ENCODE measurements around the gene ZMAT5.

Gene ZMAT5

DNA sequence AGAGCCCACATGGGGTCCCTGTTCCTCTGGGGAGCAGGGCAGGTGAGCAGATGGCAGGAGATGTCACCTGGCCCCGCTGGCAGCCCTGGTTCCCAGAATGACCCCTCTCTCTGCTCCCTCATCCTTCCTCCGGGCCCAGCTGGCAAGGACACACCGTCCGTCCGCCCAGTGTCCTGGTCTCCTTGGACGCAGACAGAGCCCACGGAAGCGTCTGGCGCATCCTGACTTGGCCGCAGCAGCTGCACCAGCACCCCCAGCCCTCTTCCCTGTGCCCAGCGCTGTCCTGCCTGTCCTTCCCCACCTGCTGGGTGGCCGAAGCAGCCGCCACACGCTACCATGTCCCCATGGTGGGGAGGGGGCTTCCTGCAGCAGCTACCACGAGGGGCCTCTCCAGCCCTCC is 56.6 kb downstream of the ZMAT5 start:
- TF ChIP-seq, protein P1, sequence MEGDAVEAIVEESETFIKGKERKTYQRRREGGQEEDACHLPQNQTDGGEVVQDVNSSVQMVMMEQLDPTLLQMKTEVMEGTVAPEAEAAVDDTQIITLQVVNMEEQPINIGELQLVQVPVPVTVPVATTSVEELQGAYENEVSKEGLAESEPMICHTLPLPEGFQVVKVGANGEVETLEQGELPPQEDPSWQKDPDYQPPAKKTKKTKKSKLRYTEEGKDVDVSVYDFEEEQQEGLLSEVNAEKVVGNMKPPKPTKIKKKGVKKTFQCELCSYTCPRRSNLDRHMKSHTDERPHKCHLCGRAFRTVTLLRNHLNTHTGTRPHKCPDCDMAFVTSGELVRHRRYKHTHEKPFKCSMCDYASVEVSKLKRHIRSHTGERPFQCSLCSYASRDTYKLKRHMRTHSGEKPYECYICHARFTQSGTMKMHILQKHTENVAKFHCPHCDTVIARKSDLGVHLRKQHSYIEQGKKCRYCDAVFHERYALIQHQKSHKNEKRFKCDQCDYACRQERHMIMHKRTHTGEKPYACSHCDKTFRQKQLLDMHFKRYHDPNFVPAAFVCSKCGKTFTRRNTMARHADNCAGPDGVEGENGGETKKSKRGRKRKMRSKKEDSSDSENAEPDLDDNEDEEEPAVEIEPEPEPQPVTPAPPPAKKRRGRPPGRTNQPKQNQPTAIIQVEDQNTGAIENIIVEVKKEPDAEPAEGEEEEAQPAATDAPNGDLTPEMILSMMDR (IDR thresholded peaks at IDR 0.05; ENCODE audit: control extremely low read depth, extremely low read depth, low read depth, missing control alignments) = no peak
- POLR2A ChIA-PET = no interaction called here
- no peak for DNase-seq (ENCODE audit: extremely low spot score)
- CTCF ChIA-PET = no interaction called here

DNA sequence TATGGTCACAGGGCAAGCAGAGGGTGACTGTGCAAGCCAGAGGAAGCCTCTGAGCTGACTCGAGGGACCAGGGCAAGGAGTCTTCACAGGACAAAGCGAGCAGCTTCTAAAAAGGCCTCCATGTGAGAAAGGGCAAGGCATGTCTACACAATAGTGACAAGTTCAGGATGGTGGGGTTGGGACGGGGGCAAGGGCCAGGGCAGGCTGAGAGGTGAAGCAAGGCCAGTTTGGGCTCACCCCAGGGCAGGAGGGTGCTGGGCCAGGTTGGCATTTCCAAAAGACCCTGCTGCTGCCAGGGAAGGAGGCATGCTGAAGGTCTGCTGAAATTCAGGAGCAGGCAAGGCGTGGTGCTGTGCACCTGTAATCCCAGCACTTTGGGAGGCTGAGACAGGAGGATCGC is 59.3 kb downstream of the ZMAT5 start:
- POLR2A ChIA-PET = no interaction called here
- TF ChIP-seq, protein P1 (IDR thresholded peaks at IDR 0.05; ENCODE audit: control extremely low read depth, extremely low read depth, low read depth, missing control alignments) = no peak
- no peak for DNase-seq (ENCODE audit: extremely low spot score)
- CTCF ChIA-PET = interaction anchor here (1.7 kb wide), 1 partner anchor 11 kb away, joined by 5 read pairs; no protein-coding TSS in a partner anchor

DNA sequence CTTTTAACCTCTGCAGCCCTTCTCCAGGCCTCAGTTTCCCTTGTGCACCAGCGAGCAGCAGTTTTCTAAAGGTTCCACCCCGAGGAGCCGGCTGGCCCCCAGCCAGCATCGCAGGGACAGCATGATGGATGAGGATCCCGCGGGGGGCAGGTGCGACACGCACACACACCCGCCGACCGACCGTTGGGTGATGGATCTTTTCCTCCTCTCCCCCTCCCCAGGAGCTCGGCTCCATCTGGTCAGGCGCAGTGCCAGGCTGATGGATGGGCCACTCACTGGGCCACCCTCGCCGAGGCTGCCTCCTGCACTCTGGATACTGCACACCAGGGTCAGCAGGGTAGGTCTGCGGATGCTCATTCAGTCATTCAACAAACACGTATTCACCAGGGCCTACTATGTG is 59.8 kb downstream of the ZMAT5 start:
- ChIA-PET CTCF (no interaction called here), POLR2A (no interaction called here)
- no peak for DNase-seq (ENCODE audit: extremely low spot score)
- TF ChIP-seq, protein P1 (IDR thresholded peaks at IDR 0.05; ENCODE audit: control extremely low read depth, extremely low read depth, low read depth, missing control alignments) = no peak

DNA sequence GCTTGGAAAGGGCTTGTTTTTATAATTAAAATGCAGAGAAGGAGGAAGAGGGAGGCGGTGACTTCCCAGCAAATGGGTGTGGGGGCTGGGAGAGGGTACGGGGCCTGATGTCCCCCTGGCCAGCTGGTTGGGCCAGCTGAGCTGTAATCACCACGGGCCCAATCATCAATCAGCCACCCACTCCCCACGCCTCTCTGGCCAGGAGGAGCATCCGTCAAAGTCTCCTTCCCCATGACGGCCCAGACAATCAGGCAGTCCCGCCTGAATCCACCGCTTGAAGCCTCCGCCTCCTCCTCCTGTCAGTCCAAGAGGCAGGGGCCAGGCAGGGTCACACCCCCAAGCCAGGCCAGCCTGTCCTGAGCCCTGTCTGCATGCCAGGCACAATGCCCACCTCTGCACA is 60.3 kb downstream of the ZMAT5 start:
- no peak for DNase-seq (ENCODE audit: extremely low spot score)
- TF ChIP-seq, protein P1 (IDR thresholded peaks at IDR 0.05; ENCODE audit: control extremely low read depth, extremely low read depth, low read depth, missing control alignments) = no peak
- POLR2A ChIA-PET = no interaction called here
- CTCF ChIA-PET = interaction anchor here (1.7 kb wide), 1 partner anchor 299 kb away, joined by 3 read pairs; no protein-coding TSS in a partner anchor

DNA sequence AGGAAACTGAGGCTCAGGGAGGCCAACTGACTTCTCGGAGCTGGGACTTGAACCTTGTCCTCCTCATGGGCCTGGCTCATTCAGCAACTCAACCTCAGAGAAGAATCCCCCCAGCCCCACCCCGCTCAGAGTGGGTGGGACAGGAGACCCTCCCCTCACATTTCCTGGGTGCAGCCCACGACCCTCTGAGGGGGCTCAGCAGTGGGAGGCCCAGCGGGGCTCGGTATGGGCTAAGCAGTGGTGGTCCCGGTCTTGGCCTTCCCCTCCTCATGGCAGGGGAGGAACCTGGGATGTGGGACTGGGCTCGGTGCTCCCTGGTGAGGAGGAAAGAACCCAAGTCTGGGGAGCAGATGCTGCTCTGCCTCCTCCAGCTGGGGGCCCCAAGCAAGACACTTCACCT is 61.2 kb downstream of the ZMAT5 start:
- POLR2A ChIA-PET = no interaction called here
- no peak for DNase-seq (ENCODE audit: extremely low spot score)
- CTCF ChIA-PET = interaction anchor here (1.3 to 1.7 kb wide), 2 partner anchors 13 to 299 kb away, joined by 3 to 5 read pairs; no protein-coding TSS in a partner anchor
- TF ChIP-seq, protein P1 (IDR thresholded peaks at IDR 0.05; ENCODE audit: control extremely low read depth, extremely low read depth, low read depth, missing control alignments) = no peak

DNA sequence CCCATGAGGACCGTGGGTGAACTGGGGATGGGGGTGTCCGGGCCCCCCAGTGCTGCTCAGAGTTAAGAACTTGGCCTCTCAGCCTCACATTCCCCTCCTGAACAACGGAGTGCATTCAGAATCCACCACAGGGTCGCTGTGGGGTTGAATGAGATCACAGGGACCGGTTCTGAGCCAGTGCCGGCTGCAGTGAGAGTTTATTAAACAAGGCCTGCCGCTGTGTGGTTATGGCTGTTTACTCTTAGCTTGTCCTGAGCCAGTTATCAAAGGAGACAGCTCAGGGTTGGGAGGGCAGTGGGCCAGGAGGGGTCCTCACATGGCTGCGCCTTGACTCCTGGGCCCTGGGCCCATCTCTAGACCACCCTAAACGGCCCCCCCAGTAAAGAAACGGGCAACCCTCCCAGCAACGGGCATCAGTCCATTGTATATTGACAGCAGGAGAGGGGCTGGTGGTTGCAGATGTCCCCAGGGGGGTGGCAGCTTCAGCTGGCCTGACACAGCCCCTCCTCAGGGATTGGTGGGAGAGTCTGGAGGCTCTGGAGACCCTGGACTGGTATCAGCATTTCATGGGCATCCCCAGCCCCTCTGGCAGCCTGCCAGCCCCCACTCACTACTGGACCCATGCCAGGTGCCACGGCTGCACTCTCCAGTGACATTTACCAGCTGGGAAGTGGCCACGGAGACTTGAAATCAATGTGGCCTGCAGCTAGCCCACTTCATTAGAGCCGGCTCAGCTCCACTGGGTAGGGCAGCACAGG is 62.1 kb downstream of the ZMAT5 start:
- DNase-seq (ENCODE audit: extremely low spot score) = no peak
- CTCF ChIA-PET = interaction anchor here (1.3 to 1.7 kb wide), 2 partner anchors 12 to 300 kb away, joined by 3 to 5 read pairs; no protein-coding TSS in a partner anchor
- POLR2A ChIA-PET = no interaction called here
- TF ChIP-seq, protein P1 (IDR thresholded peaks at IDR 0.05; ENCODE audit: control extremely low read depth, extremely low read depth, low read depth, missing control alignments) = no peak
